Measurements from ENCODE around the gene RIMS4. TPM values are rescaled to one million over a fixed set of nuclear protein-coding genes. Genes with fewer than 3 reads are reported as not detected.

The RIMS4 gene
- total and polyA plus RNA-seq, 7 donors = 0.01 to 0.73 (median 0.16) TPM

GRCh38 chr20:44759595-44759994 is 50.8 kb downstream of the RIMS4 start:
- no peak for TF ChIP-seq CTCF (IDR thresholded peaks at IDR 0.05)
- Histone ChIP-seq H3K36me3 (ENCODE audit: insufficient read depth in 1 of 2, low read depth in 1 of 2) (no peaks in the 10 kb centered on the region), H3K9me3 (no peaks in the 10 kb centered on the region), H3K27ac (no peak overlapping the region), H3K4me1 (no peaks in the 10 kb centered on the region), H3K27me3 (ENCODE audit: insufficient read depth in 3 of 3, low read length in 2 of 3) (no peaks in the 10 kb centered on the region), H3K4me3 (no peak overlapping the region)
- DNase-seq (no peak), ATAC-seq (no peak)
- intact Hi-C loops (cut with DNase I) = no loop called here
- 79 to 100% (median 81%) methylated on average over 1 of the region's 1 CpG for WGBS, 3 donors

- Histone ChIP-seq H3K27me3 (ENCODE audit: insufficient read depth in 3 of 3, low read length in 2 of 3) (no peaks in the 10 kb centered on the region), H3K9me3 (no peaks in the 10 kb centered on the region), H3K4me1 (no peaks in the 10 kb centered on the region), H3K27ac (no peak overlapping the region), H3K36me3 (ENCODE audit: insufficient read depth in 1 of 2, low read depth in 1 of 2) (no peaks in the 10 kb centered on the region), H3K4me3 (no peak overlapping the region)
- TF ChIP-seq CTCF (IDR thresholded peaks at IDR 0.05) = no peak
- WGBS, 3 donors = 47 to 53% (median 50%) methylated on average over 10 of the region's 10 CpGs
- no peak for DNase-seq
- no peak for ATAC-seq
- intact Hi-C loops (cut with DNase I) = no loop called here
Measured at GRCh38 chr20:44758247-44759101, 51.9 kb downstream of the RIMS4 start.

- Histone ChIP-seq H3K27ac (no peak overlapping the region), H3K4me3 (no peak overlapping the region), H3K27me3 (ENCODE audit: insufficient read depth in 3 of 3, low read length in 2 of 3) (peaks cover 0 to 2% (median 0%) of the 10 kb centered on the region in 3 donors), H3K36me3 (ENCODE audit: insufficient read depth in 1 of 2, low read depth in 1 of 2) (no peaks in the 10 kb centered on the region), H3K4me1 (no peaks in the 10 kb centered on the region), H3K9me3 (no peaks in the 10 kb centered on the region)
- WGBS, 3 donors = 95% methylated on average over 5 of the region's 5 CpGs
- intact Hi-C loops (cut with DNase I) = no loop called here
- TF ChIP-seq CTCF (IDR thresholded peaks at IDR 0.05) = no peak
- ATAC-seq (no peak), DNase-seq (no peak)
Measured at GRCh38 chr20:44756956-44757355, 53.4 kb downstream of the RIMS4 start.

- no peaks in the 10 kb centered on the region for H3K36me3 ChIP-seq (ENCODE audit: insufficient read depth in 1 of 2, low read depth in 1 of 2)
- WGBS, 3 donors = 84 to 91% (median 87%) methylated on average over 17 to 18 of the region's 18 CpGs
- intact Hi-C loops (cut with DNase I) = no loop called here
- no peak for TF ChIP-seq CTCF (IDR thresholded peaks at IDR 0.05)
- DNase-seq (no peak), ATAC-seq (no peak)
- no peaks in the 10 kb centered on the region for H3K9me3 ChIP-seq
- H3K27ac ChIP-seq = no peak overlapping the region
- no peak overlapping the region for H3K4me3 ChIP-seq
- peaks cover 0 to 11% (median 0%) of the 10 kb centered on the region in 3 donors for H3K27me3 ChIP-seq (ENCODE audit: insufficient read depth in 3 of 3, low read length in 2 of 3)
- H3K4me1 ChIP-seq = no peaks in the 10 kb centered on the region
Measured at GRCh38 chr20:44756011-44756688, 54.2 kb downstream of the RIMS4 start.
